CD1c-positive myeloid dendritic cell (primary cell): ENCODE results near the gene GLIPR2.
"Not testable (repeated sequence)": the region's sequence is repeated elsewhere in the genome, so short reads cannot be mapped to it uniquely, and the experiment has no call there.

Source experiments
- DNase-seq: peaks from one replicate; pipeline ENCODE4 v3.0.0-alpha.2; 2016; ENCODE audit errors: extremely low spot score

The GLIPR2 gene

GRCh38 chr9:36144309-36145232, 8.0 kb downstream of the GLIPR2 start:
- DNase-seq: no peak

GRCh38 chr9:36145970-36146369, 9.4 kb downstream of the GLIPR2 start:
- DNase-seq: no peak

- DNase-seq: no peak
Observed at GRCh38 chr9:36146651-36147050, 10.1 kb downstream of the GLIPR2 start.

GRCh38 chr9:36147441-36148175, 11.1 kb downstream of the GLIPR2 start:
- no peak for DNase-seq

- DNase-seq: peak; percentile 88
Observed at GRCh38 chr9:36148311-36149051, 11.9 kb downstream of the GLIPR2 start.

- DNase-seq: no peak
Observed at GRCh38 chr9:36149197-36149596, 12.7 kb downstream of the GLIPR2 start.

- DNase-seq: peak; percentile 71
Observed at GRCh38 chr9:36150574-36151315, 14.2 kb downstream of the GLIPR2 start.

- peak; percentile 94 for DNase-seq
Observed at GRCh38 chr9:36151316-36152210, 15.0 kb downstream of the GLIPR2 start.

- DNase-seq: peak; percentile 71
Observed at GRCh38 chr9:36152741-36153438, 16.4 kb downstream of the GLIPR2 start.

- peak; percentile 68 for DNase-seq
Observed at GRCh38 chr9:36153746-36154145, 17.2 kb downstream of the GLIPR2 start.

GRCh38 chr9:36154331-36154952, 17.9 kb downstream of the GLIPR2 start:
- DNase-seq: peak; percentile 97

GRCh38 chr9:36156116-36156515, 19.6 kb downstream of the GLIPR2 start:
- no peak for DNase-seq

- DNase-seq: peak; percentile 84
Observed at GRCh38 chr9:36158122-36158521, 21.6 kb downstream of the GLIPR2 start.

- peak; percentile 38 for DNase-seq
Observed at GRCh38 chr9:36158917-36159316, 22.4 kb downstream of the GLIPR2 start.

- not testable (repeated sequence) for DNase-seq
Observed at GRCh38 chr9:36159509-36159908, 23.0 kb downstream of the GLIPR2 start.

GRCh38 chr9:36160126-36160525, 23.6 kb downstream of the GLIPR2 start:
- DNase-seq: not testable (repeated sequence)

GRCh38 chr9:36161187-36161586, 24.7 kb downstream of the GLIPR2 start:
- DNase-seq: no peak

GRCh38 chr9:36162211-36162738, 25.7 kb downstream of the GLIPR2 start:
- DNase-seq: no peak
